DND-41 (cell line): ENCODE measurements around the gene IL17F.
A peak's percentile ranks its signal among the peaks of the same experiment; 100 is the strongest.

Experiments
- ATAC-seq: fragments of 200-7000 bp; cut with Tn5 transposase; 3 replicates; pipeline ENCODE4 v1.9.1; 2021; ENCODE audit warnings: low read depth; ENCODE audit not compliant: insufficient read depth
- DNase-seq: peaks from one replicate; pipeline ENCODE4 v3.0.0-alpha.2; 2020
- H2AFZ ChIP-seq: 2 replicates; pipeline ENCODE4 v1.6.0; 2012; ENCODE audit warnings: low read depth, low read length
- H3K27ac ChIP-seq: 2 replicates; pipeline ENCODE4 v1.5.1; 2012; ENCODE audit warnings: low read length, inconsistent platforms
- H3K27me3 ChIP-seq: fragments of 200-600 bp; sonication (generic); 2 replicates; pipeline ENCODE4 v1.6.0; 2012; ENCODE audit warnings: low read length, mild to moderate bottlenecking, inconsistent platforms; ENCODE audit not compliant: insufficient read depth, poor library complexity
- H3K36me3 ChIP-seq: 2 replicates; pipeline ENCODE4 v1.5.1; 2012; ENCODE audit warnings: low read length, inconsistent platforms; ENCODE audit not compliant: insufficient read depth
- H3K4me1 ChIP-seq: 2 replicates; pipeline ENCODE4 v1.5.1; 2012; ENCODE audit warnings: mild to moderate bottlenecking, low read length; ENCODE audit not compliant: insufficient read depth
- H3K4me2 ChIP-seq: 2 replicates; pipeline ENCODE4 v1.6.0; 2012; ENCODE audit warnings: mild to moderate bottlenecking, moderate library complexity, low read length, inconsistent platforms; ENCODE audit not compliant: insufficient read depth
- H3K4me3 ChIP-seq, 2 experiments: fragments of 200-600 bp in 1 of 2; shearing (Covaris generic) in 1 of 2; 2 replicates each; pipeline ENCODE4 v1.5.1; 2012 to 2016; ENCODE audit warnings: inconsistent platforms in 2 of 2, low read length in 2 of 2, mild to moderate bottlenecking in 2 of 2, low read depth in 1 of 2, moderate library complexity in 1 of 2
- H3K79me2 ChIP-seq: 2 replicates; pipeline ENCODE4 v1.6.0; 2012; ENCODE audit warnings: low read length, inconsistent platforms; ENCODE audit not compliant: insufficient read depth
- H3K9ac ChIP-seq: 2 replicates; pipeline ENCODE4 v1.6.0; 2012; ENCODE audit warnings: low read depth, mild to moderate bottlenecking, inconsistent platforms, low read length, moderate library complexity
- H3K9me3 ChIP-seq: 2 replicates; pipeline ENCODE4 v1.5.1; 2012; ENCODE audit warnings: low read length, moderate library complexity, mild to moderate bottlenecking, inconsistent platforms; ENCODE audit not compliant: insufficient read depth, severe bottlenecking
- H4K20me1 ChIP-seq: 2 replicates; pipeline ENCODE4 v1.6.0; 2012; ENCODE audit warnings: low read length; ENCODE audit not compliant: insufficient read depth
- CTCF ChIP-seq: IDR thresholded peaks from 2 replicates; pipeline ENCODE4 v1.5.1; 2012; ENCODE audit warnings: borderline replicate concordance, low read length, moderate library complexity, mild to moderate bottlenecking; ENCODE audit not compliant: poor library complexity, severe bottlenecking; ENCODE audit errors: extremely low read depth
- EZH2 ChIP-seq: IDR thresholded peaks from 3 replicates; pipeline ENCODE4 v1.6.1; 2012; ENCODE audit warnings: borderline replicate concordance, low read depth, mild to moderate bottlenecking, moderate library complexity, low read length, inconsistent platforms; ENCODE audit not compliant: severe bottlenecking

The IL17F gene

DNA sequence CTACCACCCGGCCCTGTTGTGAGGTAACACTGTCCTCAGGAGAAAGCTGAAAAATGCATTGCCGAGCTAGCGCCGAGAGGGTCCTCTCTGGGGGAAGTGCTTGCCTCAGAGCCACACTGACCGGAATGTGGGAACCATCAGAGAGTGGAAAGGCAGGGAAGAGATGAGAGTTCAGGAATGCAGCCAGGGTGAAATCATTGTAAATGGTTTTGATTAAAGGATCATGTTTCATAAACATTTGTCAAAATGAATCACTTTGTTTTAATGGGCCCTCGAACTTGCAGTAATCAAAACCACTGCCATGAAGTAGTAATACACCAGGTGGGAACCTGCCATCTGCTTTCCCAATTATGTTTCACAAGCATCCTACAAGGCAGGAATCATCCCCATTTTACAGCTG is 16.9 kb upstream of the IL17F start:
- Histone ChIP-seq H3K36me3 (peaks cover 56% of the 10 kb centered on the region), H3K4me3 (no peak overlapping the region), H3K27me3 (no peaks in the 10 kb centered on the region), H3K4me1 (no peaks in the 10 kb centered on the region), H3K27ac (no peak overlapping the region), H4K20me1 (peaks cover 9% of the 10 kb centered on the region; the same call in 1 of the 2 replicates), H3K4me2 (no peak overlapping the region), H2AFZ (no peak overlapping the region), H3K79me2 (no peaks in the 10 kb centered on the region), H3K9ac (no peak overlapping the region), H3K9me3 (no peaks in the 10 kb centered on the region)
- no peak for TF ChIP-seq EZH2
- no peak for TF ChIP-seq CTCF
- ATAC-seq = no peak
- no peak for DNase-seq

DNA sequence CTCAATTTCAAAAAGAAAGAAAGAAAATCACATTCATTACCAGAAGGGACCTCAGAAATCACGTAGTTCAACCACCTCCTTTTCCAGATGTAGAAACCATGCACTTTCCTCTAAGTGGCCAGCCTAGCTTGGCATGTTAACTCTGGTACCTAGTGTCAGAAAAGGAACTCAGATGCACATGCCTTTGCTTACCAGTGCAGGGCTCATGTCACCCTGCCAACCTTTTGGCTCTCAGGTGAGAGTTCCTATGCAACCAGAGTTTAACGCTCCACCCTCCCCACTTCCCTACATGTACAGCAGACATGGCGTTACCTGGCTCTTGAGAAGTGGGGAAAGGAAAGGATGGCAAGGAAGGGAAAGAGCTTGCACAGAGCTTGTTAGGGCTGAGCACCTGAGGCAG is 16.3 kb upstream of the IL17F start:
- Histone ChIP-seq H2AFZ (no peak overlapping the region), H3K27me3 (no peaks in the 10 kb centered on the region), H3K4me3 (no peak overlapping the region), H3K79me2 (no peaks in the 10 kb centered on the region), H4K20me1 (peaks cover 9% of the 10 kb centered on the region; the same call in 1 of the 2 replicates), H3K9me3 (no peaks in the 10 kb centered on the region), H3K27ac (no peak overlapping the region), H3K9ac (no peak overlapping the region), H3K4me1 (no peaks in the 10 kb centered on the region), H3K36me3 (peaks cover 50% of the 10 kb centered on the region), H3K4me2 (no peak overlapping the region)
- ATAC-seq (peak; percentile 8; the same call in 1 of the 3 replicates), DNase-seq (no peak)
- TF ChIP-seq CTCF = no peak
- TF ChIP-seq EZH2 = no peak

DNA sequence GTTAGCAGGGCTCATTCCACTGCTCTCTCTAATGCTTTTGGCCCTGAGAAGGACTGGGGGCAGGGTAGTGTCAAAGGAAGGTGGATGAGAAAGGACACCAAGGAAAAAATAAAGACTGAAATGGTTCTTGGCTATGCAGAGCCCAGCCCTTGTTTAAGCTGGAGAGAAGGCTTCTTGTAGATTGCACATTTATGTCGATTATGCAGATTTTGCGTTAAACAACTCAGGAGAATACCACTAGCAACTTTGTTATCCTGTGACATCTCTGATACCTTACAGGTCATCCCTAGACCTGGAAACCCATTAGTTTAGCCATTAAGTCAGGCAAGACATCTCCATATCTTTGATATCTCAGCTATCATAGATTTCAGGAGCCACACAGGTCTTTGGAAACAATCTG is 11.1 kb upstream of the IL17F start:
- H3K79me2 ChIP-seq = no peaks in the 10 kb centered on the region
- H3K9ac ChIP-seq = no peak overlapping the region
- no peak overlapping the region for H3K4me2 ChIP-seq
- DNase-seq (no peak), ATAC-seq (no peak)
- H3K36me3 ChIP-seq = no peaks in the 10 kb centered on the region
- no peak overlapping the region for H2AFZ ChIP-seq
- H3K27ac ChIP-seq = no peak overlapping the region
- TF ChIP-seq EZH2 = no peak
- no peak for TF ChIP-seq CTCF
- no peaks in the 10 kb centered on the region for H3K9me3 ChIP-seq
- H4K20me1 ChIP-seq = no peaks in the 10 kb centered on the region
- H3K4me1 ChIP-seq = no peaks in the 10 kb centered on the region
- H3K27me3 ChIP-seq = no peaks in the 10 kb centered on the region
- H3K4me3 ChIP-seq = no peak overlapping the region
